Uterus (tissue), 4 donors: Measurements from ENCODE around the gene H6PD. TPM values are rescaled to one million over a fixed set of nuclear protein-coding genes. Genes with fewer than 3 reads are reported as not detected.

ENCODE experiments used
- DNase-seq, 2 donors: peaks; one replicate each; pipeline ENCODE4 v3.0.0-alpha.2; 2019 to 2020
- H3K27ac ChIP-seq, 2 donors: fragments of 200-600 bp; sonication (generic); 1 replicate in 1 of 2; 2 replicates in 1 of 2; pipeline ENCODE4 v1.5.1; 2016 to 2018
- H3K27me3 ChIP-seq, 2 donors: fragments of 200-600 bp; sonication (generic); one replicate each; pipeline ENCODE4 v1.5.1; 2018 to 2019; ENCODE audit warnings: control low read depth in 1 of 2
- H3K36me3 ChIP-seq, 2 donors: fragments of 200-600 bp; sonication (generic); one replicate each; pipeline ENCODE4 v1.5.1; 2019; ENCODE audit warnings: control low read depth in 1 of 2
- H3K4me1 ChIP-seq, 2 donors: fragments of 200-600 bp; sonication (generic); one replicate each; pipeline ENCODE4 v1.5.1; 2018 to 2019; ENCODE audit warnings: control low read depth in 1 of 2
- H3K4me3 ChIP-seq, 2 donors: fragments of 200-600 bp; sonication (generic); 1 replicate in 1 of 2; 2 replicates in 1 of 2; pipeline ENCODE4 v1.5.1; 2018 to 2019; ENCODE audit warnings: mild to moderate bottlenecking in 1 of 2
- H3K9me3 ChIP-seq, 2 donors: fragments of 200-600 bp; sonication (generic); one replicate each; pipeline ENCODE4 v1.5.1; 2019; ENCODE audit warnings: control low read depth in 1 of 2
- CTCF ChIP-seq, 4 experiments: fragments of 200-600 bp in 2 of 4; fragments of 450-650 bp in 2 of 4; sonication (generic) in 2 of 4; IDR thresholded peaks; one replicate each; pipeline ENCODE4 v1.5.1; 2016 to 2019; ENCODE audit warnings: antibody characterized with exemption in 4 of 4, mild to moderate bottlenecking in 2 of 4, moderate library complexity in 1 of 4
- POLR2A ChIP-seq, 2 donors: fragments of 450-650 bp; IDR thresholded peaks; one replicate each; pipeline ENCODE4 v1.6.1; 2016; ENCODE audit warnings: antibody characterized with exemption in 2 of 2, mild to moderate bottlenecking in 1 of 2, moderate library complexity in 1 of 2
- intact Hi-C: fragments of 100-400 bp; cut with DNase I; formaldehyde crosslinking; loops from one replicate; pipeline ENCODE4 v1.15.1; 2023; ENCODE audit warnings: low total_unique reads
- total RNA-seq, 4 donors: library from RNA; depleted of rRNA in 3 of 4; stranded (reverse); fragments of >200 nt in 3 of 4; gene quantifications; one replicate each; pipeline versions ENCODE4 v1.1.0 to v1.2.4, GENCODE V29; 2014 to 2023
- donor health status: DM: yes; HTN: yes; CAD: no.

Gene H6PD
- total RNA-seq, 4 donors from 2014 or later = 28.4 to 107 (median 49.7) TPM

DNA sequence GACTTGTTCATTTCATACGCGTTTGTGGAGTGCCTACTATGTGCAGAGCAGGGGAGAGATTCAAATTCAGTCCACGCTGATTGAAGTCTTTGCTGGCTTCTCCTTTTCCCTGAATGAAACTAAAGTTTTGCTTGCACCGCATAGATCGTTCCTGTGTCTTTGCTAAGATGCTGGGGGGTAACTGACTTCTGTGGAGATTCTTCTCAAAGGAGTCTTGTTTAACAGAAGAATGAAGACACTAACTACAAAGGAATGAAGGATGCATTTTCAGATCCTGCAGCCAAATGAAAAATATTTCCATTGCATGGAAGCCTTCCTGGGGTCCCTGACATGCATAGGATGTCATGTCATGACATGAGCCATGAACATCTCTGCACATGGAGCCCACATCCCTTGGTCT, 26.9 kb upstream of the H6PD start:
- no peaks in the 10 kb centered on the region for H3K27me3 ChIP-seq
- no peak for DNase-seq
- no peaks in the 10 kb centered on the region for H3K36me3 ChIP-seq
- H3K4me1 ChIP-seq = no peaks in the 10 kb centered on the region
- intact Hi-C loops = no loop called here
- TF ChIP-seq CTCF (IDR thresholded peaks at IDR 0.05) (no peak), POLR2A (IDR thresholded peaks at IDR 0.05) (no peak)
- H3K9me3 ChIP-seq = no peaks in the 10 kb centered on the region
- no peak overlapping the region for H3K27ac ChIP-seq
- no peak overlapping the region for H3K4me3 ChIP-seq

DNA sequence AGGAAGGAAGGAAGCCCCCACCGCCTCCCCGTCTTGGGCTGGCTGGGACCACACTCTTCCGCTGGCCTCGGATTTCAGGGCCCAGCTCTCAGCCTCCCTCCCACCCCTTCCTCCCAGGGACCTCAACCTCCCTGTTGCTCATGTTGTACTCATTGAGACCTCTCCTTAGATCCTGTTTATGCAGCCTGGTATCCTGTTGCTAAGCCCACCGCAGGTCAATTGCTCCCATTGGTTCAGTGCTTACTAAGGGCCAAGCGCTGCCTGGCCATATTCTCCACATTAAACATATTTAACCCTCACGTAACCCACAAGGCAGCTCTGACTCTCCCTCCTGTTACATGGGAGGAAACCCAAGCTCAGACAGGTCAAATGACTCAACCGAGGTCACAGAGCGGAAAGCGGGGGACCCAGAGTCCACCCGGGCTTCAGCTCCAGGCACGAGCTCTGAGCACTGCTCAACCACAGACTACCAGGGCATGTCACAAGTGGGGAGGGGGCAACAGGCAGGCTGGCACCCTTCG, 23.2 kb upstream of the H6PD start:
- Histone ChIP-seq H3K4me3 (no peak overlapping the region), H3K4me1 (no peaks in the 10 kb centered on the region), H3K27me3 (no peaks in the 10 kb centered on the region), H3K9me3 (no peaks in the 10 kb centered on the region), H3K36me3 (no peaks in the 10 kb centered on the region), H3K27ac (no peak overlapping the region)
- no peak for DNase-seq
- no peak for TF ChIP-seq CTCF (IDR thresholded peaks at IDR 0.05)
- TF ChIP-seq POLR2A (IDR thresholded peaks at IDR 0.05) = no peak
- intact Hi-C loops = no loop called here

DNA sequence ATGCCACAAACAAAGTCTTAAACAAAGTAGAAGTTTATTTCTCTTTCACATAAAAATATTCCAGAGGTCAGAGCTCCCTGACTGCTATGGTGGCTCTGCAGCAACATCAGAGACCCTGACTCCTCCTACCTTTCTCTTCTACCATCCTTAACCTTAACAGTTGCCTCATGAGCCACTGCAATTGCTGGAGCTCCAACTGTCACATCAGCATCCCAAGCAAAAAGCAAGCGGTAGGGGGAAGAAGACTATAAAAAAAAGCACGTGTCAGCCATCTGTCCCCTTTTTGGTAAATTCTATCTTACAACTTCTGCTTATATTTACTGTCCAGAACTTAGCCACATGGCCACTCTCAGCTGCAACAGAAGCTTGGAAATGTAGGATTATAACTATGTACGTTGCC, 21.8 kb upstream of the H6PD start:
- Histone ChIP-seq H3K36me3 (no peaks in the 10 kb centered on the region), H3K9me3 (no peaks in the 10 kb centered on the region), H3K4me1 (no peaks in the 10 kb centered on the region), H3K27ac (no peak overlapping the region), H3K27me3 (no peaks in the 10 kb centered on the region), H3K4me3 (no peak overlapping the region)
- TF ChIP-seq CTCF (IDR thresholded peaks at IDR 0.05) = no peak
- TF ChIP-seq POLR2A (IDR thresholded peaks at IDR 0.05) = no peak
- no peak for DNase-seq
- intact Hi-C loops = no loop called here

DNA sequence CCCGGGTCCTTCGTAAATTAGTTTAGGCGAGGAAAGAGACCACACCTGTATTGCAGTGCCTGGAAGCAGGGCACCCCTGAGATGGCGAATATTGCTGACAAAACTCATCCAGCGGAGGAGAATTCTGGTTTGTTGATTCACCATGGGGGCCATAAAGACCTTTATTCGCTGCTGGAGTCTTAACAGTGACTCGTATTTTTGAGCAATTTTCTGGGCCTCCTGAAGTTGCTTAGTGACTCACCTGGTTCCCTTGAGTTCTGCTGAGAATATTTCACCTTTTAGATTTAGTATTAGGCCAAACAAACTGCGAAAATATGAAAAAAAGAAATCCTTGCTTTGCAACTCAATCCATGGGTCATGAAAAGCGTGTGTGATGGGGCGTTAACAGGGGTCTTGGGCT, 20.6 kb upstream of the H6PD start:
- no peak for TF ChIP-seq CTCF (IDR thresholded peaks at IDR 0.05)
- no peak for TF ChIP-seq POLR2A (IDR thresholded peaks at IDR 0.05)
- H3K27ac ChIP-seq = no peak overlapping the region
- no peaks in the 10 kb centered on the region for H3K4me1 ChIP-seq
- no peak for DNase-seq
- no peaks in the 10 kb centered on the region for H3K9me3 ChIP-seq
- no peaks in the 10 kb centered on the region for H3K27me3 ChIP-seq
- H3K4me3 ChIP-seq = no peak overlapping the region
- intact Hi-C loops = no loop called here
- no peaks in the 10 kb centered on the region for H3K36me3 ChIP-seq

DNA sequence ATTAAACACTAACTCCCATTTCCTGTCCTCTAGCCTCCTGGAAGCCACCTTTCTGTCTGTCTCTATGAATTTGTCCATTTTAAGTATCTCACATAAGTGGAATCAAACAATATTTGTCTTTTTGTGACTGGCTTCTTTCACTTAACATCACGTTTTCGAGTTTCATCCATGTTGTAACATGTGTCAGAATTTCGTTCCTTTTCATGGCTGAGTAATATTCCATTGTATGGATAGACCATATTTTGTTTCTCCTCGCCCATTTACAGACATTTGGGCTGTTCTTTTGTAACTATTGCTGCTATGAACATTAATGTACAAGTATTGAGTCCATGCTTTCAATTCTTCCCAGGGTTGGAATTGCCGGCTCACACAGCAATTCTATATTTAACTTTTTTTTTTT, 15.7 kb upstream of the H6PD start:
- intact Hi-C loops = no loop called here
- Histone ChIP-seq H3K27ac (no peak overlapping the region), H3K36me3 (no peaks in the 10 kb centered on the region), H3K27me3 (no peaks in the 10 kb centered on the region), H3K4me1 (no peaks in the 10 kb centered on the region), H3K9me3 (no peaks in the 10 kb centered on the region), H3K4me3 (no peak overlapping the region)
- DNase-seq = no peak
- TF ChIP-seq CTCF (IDR thresholded peaks at IDR 0.05) = no peak
- no peak for TF ChIP-seq POLR2A (IDR thresholded peaks at IDR 0.05)
